AG04449 (cell line): Measurements from ENCODE around the gene MEGF8.
A peak's percentile ranks its signal among the peaks of the same experiment; 100 is the strongest.

Experiments
- CTCF ChIA-PET: fragments of 350-600 bp; formaldehyde crosslinking; extraction: SDS; loops from one replicate; lab custom pipeline; 2021; ENCODE audit warnings: antibody characterized with exemption; lab: Yijun Ruan, JAX
- POLR2A ChIA-PET: fragments of 400-600, 350-600 bp; formaldehyde crosslinking; extraction: SDS; loops from one replicate; lab custom pipeline; 2020; ENCODE audit warnings: antibody characterized with exemption, inconsistent platforms; lab: Yijun Ruan, JAX
- DNase-seq: peaks from one replicate; pipeline ENCODE4 v3.0.0-alpha.2; 2010; ENCODE audit warnings: low read depth, low spot score
- H3K4me3 ChIP-seq: 2 replicates; pipeline ENCODE4 v1.5.1; 2011; ENCODE audit warnings: low read depth, mild to moderate bottlenecking, control low read depth, low read length
- TF ChIP-seq, protein P1 (sequence below): IDR thresholded peaks from one replicate; pipeline ENCODE4 v1.5.1; 2011; ENCODE audit warnings: mild to moderate bottlenecking, moderate library complexity, low read length, control low read depth, inconsistent platforms; ENCODE audit not compliant: insufficient read depth; ENCODE audit errors: missing control alignments

The MEGF8 gene

DNA sequence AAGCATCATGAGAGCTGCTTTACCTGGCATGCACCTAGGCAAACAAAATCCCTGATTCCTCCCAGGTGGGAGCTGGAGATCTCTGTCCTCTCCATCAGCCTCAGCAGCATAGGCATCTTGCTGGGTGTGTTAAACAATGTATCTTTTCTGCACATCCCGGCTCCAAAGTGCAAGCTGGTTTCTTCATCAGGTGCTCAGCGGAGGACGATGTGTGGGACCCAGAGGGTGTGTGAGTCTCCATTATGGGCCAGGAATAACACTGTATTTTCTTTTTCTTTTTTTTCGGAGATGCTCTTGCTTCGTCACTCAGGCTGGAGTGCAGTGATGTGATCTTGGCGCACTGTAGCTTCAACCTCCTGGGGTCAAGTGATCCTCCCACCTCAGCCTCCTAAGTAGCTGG lies 54.7 kb downstream of the MEGF8 start:
- DNase-seq, result no peak
- H3K4me3 ChIP-seq, result no peak overlapping the region
- TF ChIP-seq, protein P1, sequence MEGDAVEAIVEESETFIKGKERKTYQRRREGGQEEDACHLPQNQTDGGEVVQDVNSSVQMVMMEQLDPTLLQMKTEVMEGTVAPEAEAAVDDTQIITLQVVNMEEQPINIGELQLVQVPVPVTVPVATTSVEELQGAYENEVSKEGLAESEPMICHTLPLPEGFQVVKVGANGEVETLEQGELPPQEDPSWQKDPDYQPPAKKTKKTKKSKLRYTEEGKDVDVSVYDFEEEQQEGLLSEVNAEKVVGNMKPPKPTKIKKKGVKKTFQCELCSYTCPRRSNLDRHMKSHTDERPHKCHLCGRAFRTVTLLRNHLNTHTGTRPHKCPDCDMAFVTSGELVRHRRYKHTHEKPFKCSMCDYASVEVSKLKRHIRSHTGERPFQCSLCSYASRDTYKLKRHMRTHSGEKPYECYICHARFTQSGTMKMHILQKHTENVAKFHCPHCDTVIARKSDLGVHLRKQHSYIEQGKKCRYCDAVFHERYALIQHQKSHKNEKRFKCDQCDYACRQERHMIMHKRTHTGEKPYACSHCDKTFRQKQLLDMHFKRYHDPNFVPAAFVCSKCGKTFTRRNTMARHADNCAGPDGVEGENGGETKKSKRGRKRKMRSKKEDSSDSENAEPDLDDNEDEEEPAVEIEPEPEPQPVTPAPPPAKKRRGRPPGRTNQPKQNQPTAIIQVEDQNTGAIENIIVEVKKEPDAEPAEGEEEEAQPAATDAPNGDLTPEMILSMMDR, result no peak
- POLR2A ChIA-PET, result interaction anchor here (1.0 to 1.2 kb wide), 2 partner anchors 17 to 31 kb away, joined by 4 to 5 read pairs; no protein-coding TSS in a partner anchor
- CTCF ChIA-PET, result interaction anchor here (4.2 kb wide), 1 partner anchor 21 kb away, joined by 16 read pairs; no protein-coding TSS in a partner anchor

DNA sequence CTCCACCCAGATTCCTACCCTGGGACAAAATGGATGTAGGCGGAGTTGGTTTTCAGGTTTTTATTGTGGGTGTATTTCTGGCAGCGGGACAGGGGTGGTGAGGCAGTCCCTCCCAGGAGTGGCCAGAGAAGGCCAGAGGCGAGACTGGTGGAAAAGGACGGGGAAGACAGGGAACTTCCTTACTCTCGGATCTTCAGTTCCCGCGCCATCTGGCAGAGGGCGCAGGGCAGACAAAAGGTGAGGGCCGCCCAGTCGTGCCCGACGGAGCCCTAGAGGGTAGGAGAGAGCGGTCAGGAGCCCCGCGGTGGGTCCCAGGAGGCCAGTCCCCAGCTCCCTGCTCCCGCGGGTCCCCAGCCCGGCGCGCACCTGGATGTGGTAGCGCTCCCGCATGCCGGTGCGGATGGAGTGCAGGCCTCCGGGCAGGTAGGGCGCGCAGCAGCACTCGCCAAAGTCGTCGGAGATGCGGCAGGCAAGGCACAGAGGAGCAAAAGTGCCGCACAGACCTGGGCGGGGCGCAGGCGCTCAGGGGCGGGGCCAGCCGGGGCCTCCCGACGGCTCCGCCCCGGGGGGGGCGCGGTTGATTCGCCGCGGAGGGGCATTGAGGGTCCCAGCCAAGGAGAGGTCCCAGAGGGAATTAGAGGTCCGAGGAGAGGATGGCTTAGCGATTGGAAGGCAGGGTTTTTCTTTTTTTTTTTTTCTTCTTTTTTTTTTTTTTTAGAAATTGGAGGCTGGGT lies 61.7 kb downstream of the MEGF8 start:
- TF ChIP-seq, protein P1, result peak; percentile 63
- H3K4me3 ChIP-seq, result peak overlapping the region; percentile 52
- no peak for DNase-seq
- POLR2A ChIA-PET, result no interaction called here
- CTCF ChIA-PET, result interaction anchor here (1.0 to 3.8 kb wide), 5 partner anchors 10 to 266 kb away, joined by 3 to 22 read pairs (median 3); no protein-coding TSS in a partner anchor

DNA sequence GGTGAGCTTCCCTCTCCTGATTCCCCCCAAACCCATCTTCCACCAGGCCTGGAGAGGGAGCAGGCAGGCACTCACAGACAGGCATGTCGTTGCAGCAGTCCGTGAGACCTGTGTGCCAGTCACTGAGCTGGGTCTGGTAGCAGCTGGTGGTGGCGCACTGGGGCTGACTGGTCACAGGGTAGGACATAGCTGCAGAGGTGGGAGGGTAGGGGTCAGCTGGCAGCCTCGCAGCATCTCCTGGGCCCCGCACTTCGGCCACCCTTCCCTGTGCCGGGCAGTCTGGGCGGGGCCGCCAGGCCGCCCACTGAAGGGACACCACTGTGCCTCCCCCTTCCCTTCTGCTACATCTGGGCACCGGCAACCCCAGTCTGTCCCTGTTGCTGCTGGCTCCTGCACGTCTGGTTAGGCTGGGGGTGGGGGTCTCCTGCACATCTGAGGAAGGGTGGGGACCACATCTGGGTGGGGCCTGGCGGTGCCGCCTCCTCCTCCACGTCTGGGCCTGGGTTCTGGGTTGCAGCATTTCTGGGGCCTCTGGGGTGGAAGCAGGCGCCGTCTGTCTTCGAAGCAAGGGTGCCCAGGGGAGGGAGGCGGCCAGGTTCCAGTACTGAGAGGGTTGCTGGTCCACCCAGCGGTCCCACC lies 63.5 kb downstream of the MEGF8 start:
- no peak overlapping the region for H3K4me3 ChIP-seq
- DNase-seq, result no peak
- CTCF ChIA-PET, result interaction anchor here (2.0 to 3.8 kb wide), 2 partner anchors 8 to 12 kb away, joined by 13 to 22 read pairs; no protein-coding TSS in a partner anchor
- TF ChIP-seq, protein P1, result no peak
- POLR2A ChIA-PET, result no interaction called here

DNA sequence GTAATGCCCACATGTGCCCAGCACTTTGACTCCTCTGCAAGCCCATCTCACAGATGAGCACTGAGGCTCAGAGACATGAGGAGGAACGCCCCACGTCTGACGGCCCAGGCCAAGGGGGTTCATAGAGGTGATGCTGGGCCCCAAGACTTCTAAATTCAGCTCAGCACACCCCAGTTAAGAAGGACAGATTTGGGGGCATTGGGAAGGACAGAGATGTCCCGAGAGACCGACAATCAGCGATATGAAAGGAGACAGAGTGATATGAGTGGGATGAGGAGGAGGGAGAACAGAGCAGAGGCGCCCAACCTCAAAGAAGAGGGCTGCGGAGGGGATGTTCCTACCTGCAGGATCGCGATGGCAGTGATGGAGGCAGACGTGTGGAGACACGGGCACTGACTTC lies 64.5 kb downstream of the MEGF8 start, which contains the start of gene CNFN:
CNFN (minus strand) TSS at position 399 of the 400 bp plus-strand sequence. CDS start 1,260 bp downstream, outside the sequence.
- ChIA-PET CTCF (interaction anchor here (2.0 kb wide), 1 partner anchor 11 kb away, joined by 13 read pairs; no protein-coding TSS in a partner anchor), POLR2A (no interaction called here)
- DNase-seq, result no peak
- TF ChIP-seq, protein P1, result no peak
- H3K4me3 ChIP-seq, result no peak within 1 kb of the TSS

DNA sequence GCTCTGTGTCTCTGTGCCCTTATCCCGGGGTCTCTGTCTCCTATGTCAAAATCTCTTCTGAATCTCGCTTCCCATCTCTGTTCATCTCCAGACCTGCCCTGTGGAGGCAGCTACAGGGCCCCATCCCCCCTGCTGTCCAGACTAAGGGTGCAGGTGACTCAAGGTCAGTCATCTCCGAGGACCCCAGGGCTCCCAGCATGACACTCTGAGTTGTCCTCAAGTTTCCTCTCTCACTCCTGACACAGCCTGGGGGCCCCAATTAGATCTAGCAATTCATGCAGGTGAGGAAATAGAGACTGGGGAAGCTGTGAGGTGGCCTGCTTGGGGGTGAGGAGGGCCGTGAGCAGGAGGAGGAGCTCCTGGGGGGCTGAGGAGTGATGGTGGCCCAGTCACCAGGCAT lies 66.7 kb downstream of the MEGF8 start:
- TF ChIP-seq, protein P1, result no peak
- no peak for DNase-seq
- CTCF ChIA-PET, result interaction anchor here (3.3 kb wide), 1 partner anchor 9 kb away, joined by 11 read pairs; no protein-coding TSS in a partner anchor
- H3K4me3 ChIP-seq, result no peak overlapping the region
- POLR2A ChIA-PET, result no interaction called here

DNA sequence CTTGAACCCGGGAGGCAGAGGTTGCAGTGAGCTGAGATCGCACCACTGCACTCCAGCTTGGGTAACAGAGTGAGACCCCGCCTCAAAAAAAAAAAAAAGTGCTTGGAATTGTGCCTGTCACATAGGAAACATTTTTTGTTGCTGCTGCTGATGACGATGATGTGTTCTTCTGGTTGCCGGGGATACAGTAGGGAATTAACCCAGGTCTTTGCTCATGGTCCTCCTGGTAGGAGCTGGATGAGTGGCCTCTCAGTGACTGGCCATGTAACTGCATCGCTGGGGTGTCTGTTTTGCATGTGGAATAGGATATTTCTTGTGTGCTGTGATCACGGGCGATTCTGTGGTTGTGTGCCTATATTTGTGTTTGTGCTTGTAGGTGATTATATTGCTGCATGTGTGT lies 69.3 kb downstream of the MEGF8 start:
- no peak overlapping the region for H3K4me3 ChIP-seq
- DNase-seq, result no peak
- TF ChIP-seq, protein P1, result no peak
- POLR2A ChIA-PET, result no interaction called here
- CTCF ChIA-PET, result interaction anchor here (4.2 kb wide), 1 partner anchor 8 kb away, joined by 22 read pairs; no protein-coding TSS in a partner anchor
